ENCODE data around the gene NAT10. TPM values are rescaled to one million over a fixed set of nuclear protein-coding genes. Genes with fewer than 3 reads are reported as not detected.
A peak's percentile ranks its signal among the peaks of the same experiment; 100 is the strongest.

NAT10 gene
- total and polyA plus RNA-seq, 5 experiments from 2014 or later: 25.2 to 92.8 (median 56.7) TPM

DNA sequence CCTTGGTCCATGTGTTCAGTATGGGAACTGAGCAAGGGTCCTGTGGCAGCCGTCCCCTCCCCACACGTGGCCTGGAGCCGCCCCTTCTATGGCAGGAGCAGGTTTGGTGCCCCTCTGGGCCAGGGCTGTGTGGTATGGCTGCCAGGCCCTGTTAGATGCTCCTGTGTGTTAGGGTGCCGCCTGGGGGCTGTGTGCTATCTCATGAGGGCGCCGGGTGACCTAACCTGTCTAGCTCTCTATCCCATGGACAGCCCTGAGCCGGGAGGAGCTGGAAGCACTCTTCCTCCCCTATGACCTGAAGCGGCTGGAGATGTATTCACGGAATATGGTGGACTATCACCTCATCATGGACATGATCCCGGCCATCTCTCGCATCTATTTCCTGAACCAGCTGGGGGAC, 34.7 kb downstream of the NAT10 start:
- H3K4me1 Mint-ChIP-seq: peaks cover 0 to 6% (median 0%) of the 10 kb centered on the region in 4 donors
- no peak overlapping the region for H3K27ac Mint-ChIP-seq
- no peaks in the 10 kb centered on the region for H3K9me3 Mint-ChIP-seq
- POLR2A ChIA-PET: no interaction called here
- H3K4me3 Mint-ChIP-seq: no peak overlapping the region
- H3K36me3 Mint-ChIP-seq: peaks cover 15 to 96% (median 35%) of the 10 kb centered on the region in 3 donors
- DNase-seq (no peak), ATAC-seq (no peak)
- no peaks in the 10 kb centered on the region for H3K27me3 Mint-ChIP-seq

DNA sequence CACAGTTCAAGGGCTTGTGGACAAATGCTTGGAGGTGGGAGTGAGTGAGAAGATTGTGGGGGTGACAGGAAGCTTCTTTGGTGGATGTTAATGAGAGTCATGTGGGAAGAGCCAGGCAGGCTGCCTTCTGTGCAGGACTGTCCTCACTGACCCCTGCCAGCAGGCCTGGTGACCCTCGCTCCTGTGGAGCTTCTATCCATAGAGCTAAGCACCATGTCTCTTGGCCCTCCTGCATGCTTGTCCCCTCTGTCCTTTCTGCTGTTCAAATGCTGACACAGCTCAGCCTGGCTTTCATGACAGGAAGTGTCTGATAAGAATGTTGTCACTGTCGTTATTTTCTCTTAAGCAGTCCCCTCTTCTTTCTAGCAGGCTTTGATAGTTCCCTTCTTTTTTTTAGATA, 37.6 kb downstream of the NAT10 start:
- DNase-seq (no peak), ATAC-seq (no peak)
- no peaks in the 10 kb centered on the region for H3K27me3 Mint-ChIP-seq
- peak overlapping the region in 3 of 10 donors; percentile 8 to 35 (median 14) for H3K27ac Mint-ChIP-seq
- H3K4me3 Mint-ChIP-seq: no peak overlapping the region
- POLR2A ChIA-PET: interaction anchor here (0.5 kb wide), 1 partner anchor 360 kb away, joined by 4 read pairs; no protein-coding TSS in a partner anchor
- H3K9me3 Mint-ChIP-seq: no peaks in the 10 kb centered on the region
- peaks cover 0 to 2% (median under 1%) of the 10 kb centered on the region in 4 donors for H3K4me1 Mint-ChIP-seq
- peaks cover 5 to 97% (median 16%) of the 10 kb centered on the region in 3 donors for H3K36me3 Mint-ChIP-seq

DNA sequence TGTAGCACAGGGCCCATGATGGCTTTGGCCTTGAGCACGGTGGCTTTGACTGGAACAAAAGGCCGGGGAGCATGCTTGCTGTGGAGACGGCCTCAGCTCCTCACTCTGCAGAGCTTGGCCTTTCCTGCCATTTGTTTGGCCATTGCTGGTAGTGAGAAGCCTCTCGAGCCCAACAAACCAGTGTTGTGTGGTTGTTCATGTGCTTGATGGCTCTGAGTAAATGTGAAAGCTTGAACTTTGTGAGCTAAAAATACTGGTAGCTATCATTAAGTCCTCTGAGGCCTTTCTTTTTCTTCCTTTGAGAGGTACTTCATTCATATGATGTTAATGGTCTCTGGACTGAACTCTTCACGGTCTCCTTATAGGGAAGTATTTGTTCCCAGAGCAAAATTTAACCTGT, 39.6 kb downstream of the NAT10 start:
- Mint-ChIP-seq H3K36me3 (peaks cover 0 to 92% (median 18%) of the 10 kb centered on the region in 3 donors), H3K4me3 (no peak overlapping the region), H3K27me3 (no peaks in the 10 kb centered on the region), H3K4me1 (peaks cover 0 to 2% (median 0%) of the 10 kb centered on the region in 4 donors), H3K9me3 (no peaks in the 10 kb centered on the region), H3K27ac (no peak overlapping the region)
- POLR2A ChIA-PET: no interaction called here
- no peak for DNase-seq
- ATAC-seq: no peak

DNA sequence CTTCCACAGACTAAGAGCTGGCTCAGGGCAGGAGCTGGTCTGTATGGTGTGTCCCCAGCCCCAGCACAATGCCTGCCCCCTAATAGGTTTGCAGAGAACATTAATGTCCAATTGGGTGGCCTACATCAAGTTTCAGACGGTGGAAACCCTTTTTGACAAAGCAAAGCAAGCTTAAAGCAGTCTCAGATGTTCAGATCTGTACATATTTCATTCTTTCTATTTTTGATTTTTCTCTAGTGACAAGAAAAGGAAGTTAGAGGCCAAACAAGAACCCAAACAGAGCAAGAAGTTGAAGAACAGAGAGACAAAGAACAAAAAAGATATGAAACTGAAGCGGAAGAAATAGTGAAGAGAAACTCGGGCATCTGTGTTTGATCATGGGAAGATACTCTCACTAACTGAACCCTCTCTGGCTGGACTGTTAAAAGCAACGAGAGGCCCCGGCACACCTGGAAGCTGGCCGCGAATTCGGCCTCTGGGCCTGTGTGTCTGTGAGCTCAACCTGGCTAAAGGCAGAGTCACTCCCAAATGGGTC, 40.5 kb downstream of the NAT10 start:
- peaks cover 0 to 86% (median 16%) of the 10 kb centered on the region in 3 donors for H3K36me3 Mint-ChIP-seq
- POLR2A ChIA-PET: no interaction called here
- H3K4me3 Mint-ChIP-seq: no peak overlapping the region
- peaks cover 0 to 2% (median 0%) of the 10 kb centered on the region in 4 donors for H3K4me1 Mint-ChIP-seq
- H3K9me3 Mint-ChIP-seq: no peaks in the 10 kb centered on the region
- no peak for ATAC-seq
- DNase-seq: no peak
- peak overlapping the region in 2 of 10 donors; percentile 2 to 13 for H3K27ac Mint-ChIP-seq
- H3K27me3 Mint-ChIP-seq: no peaks in the 10 kb centered on the region

DNA sequence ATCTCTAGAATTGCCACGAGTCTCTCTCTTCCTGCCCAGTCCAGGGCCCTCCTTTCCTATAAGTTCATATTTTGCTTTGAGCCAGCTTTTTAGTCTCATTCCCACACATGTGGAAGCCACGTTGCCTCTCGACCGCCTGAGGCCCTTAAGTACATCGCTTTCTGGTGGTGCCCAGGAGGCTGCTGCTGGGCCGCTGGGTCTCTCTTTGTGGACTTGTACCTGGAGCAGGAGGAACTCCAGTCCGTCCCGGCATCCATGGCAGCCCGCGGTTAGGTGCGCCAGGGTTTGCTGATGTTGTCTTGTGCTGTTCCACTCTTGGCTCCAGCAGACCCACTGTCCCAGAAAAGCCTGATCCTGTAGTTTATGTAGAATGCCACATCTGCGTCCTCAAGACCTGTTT, 41.0 kb downstream of the NAT10 start:
- Mint-ChIP-seq H3K27me3 (no peaks in the 10 kb centered on the region), H3K9me3 (no peaks in the 10 kb centered on the region), H3K4me3 (no peak overlapping the region), H3K27ac (peak overlapping the region in 3 of 10 donors; percentile 1 to 57 (median 52)), H3K36me3 (peaks cover 0 to 81% (median 15%) of the 10 kb centered on the region in 3 donors), H3K4me1 (peaks cover 0 to 2% (median 0%) of the 10 kb centered on the region in 4 donors)
- DNase-seq: no peak
- ATAC-seq: no peak
- POLR2A ChIA-PET: no interaction called here

DNA sequence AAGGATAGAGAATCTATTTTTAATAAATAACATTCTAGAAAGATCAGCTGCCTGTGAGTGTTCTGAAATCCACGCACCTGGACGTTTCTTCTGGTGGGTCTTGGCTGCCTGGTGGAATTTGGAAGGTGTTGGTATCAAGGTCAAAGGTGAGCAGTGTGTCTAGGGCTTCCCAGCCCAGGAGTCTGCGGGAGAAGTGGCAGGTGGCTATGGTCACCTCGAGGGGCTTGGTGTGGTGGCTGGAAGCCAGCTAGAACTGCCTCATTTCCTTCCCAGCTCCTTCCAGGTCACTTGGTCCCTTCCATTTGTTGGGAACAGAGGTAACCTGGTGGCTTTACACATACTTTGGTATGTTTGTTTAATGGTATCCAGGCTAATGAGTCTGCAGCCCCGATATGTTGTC, 41.4 kb downstream of the NAT10 start:
- no peaks in the 10 kb centered on the region for H3K9me3 Mint-ChIP-seq
- ATAC-seq (no peak), DNase-seq (no peak)
- POLR2A ChIA-PET: no interaction called here
- peak overlapping the region in 2 of 10 donors; percentile 1 to 57 for H3K27ac Mint-ChIP-seq
- no peaks in the 10 kb centered on the region for H3K27me3 Mint-ChIP-seq
- H3K4me3 Mint-ChIP-seq: no peak overlapping the region
- peaks cover 0 to 77% (median 12%) of the 10 kb centered on the region in 3 donors for H3K36me3 Mint-ChIP-seq
- peaks cover 0 to 2% (median 1%) of the 10 kb centered on the region in 4 donors for H3K4me1 Mint-ChIP-seq

DNA sequence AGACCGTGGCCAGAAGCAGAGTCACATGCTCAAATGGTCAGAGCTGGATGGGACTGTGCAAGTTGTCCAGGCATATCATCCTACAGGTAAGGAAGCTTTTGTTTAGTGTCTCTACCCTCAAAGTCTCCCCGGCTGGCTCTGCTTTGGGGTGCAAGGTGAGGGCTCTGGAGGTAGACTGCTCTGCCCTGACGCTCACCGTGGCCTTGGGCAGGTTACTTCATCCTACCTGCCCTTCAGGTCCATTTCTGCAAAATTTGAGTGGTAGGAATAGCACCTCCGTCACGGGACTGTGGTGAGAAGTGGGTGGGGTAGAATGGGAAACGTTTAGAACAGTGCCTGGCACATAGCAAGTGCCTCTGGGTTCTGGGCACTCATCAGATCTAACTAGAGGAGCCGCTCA, 42.2 kb downstream of the NAT10 start:
- H3K9me3 Mint-ChIP-seq: no peaks in the 10 kb centered on the region
- ATAC-seq (no peak), DNase-seq (peak in 1 of 10 donors; percentile 44)
- H3K27ac Mint-ChIP-seq: no peak overlapping the region
- POLR2A ChIA-PET: no interaction called here
- H3K4me1 Mint-ChIP-seq: peaks cover 2 to 3% (median 3%) of the 10 kb centered on the region in 4 donors
- no peaks in the 10 kb centered on the region for H3K27me3 Mint-ChIP-seq
- H3K36me3 Mint-ChIP-seq: peaks cover 0 to 71% (median 11%) of the 10 kb centered on the region in 3 donors
- no peak overlapping the region for H3K4me3 Mint-ChIP-seq

DNA sequence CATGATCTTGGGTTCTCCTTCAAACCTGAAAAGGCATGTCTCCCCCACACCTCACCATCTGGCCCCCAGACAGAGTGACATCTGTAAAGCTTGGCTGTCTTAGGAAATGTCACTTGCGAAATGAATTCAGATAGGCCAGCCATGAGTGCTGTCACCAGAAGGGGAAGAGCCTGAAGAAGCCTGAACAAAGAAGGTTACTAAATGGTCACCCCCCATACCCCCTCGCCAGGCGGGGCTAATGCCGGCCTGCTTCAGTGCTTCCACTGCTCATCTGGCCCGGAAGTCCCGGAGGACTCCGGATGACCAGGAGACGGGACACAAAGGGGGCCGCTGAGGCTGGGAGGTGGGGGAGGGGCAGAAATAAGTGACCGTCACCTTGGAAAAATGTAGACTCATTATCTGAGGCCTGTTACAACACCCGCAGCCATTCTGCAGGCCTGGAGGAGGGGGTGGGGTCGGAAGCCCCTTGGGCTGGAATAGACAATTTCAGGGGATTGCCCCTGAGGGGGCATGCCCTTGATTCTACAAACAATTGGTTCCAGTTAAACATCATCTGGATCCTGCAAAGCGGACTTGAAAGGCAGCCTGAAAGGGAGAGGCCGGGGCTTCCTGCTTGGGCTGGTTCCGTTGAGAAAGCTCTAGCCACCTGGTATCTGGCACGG, 43.2 kb downstream of the NAT10 start:
- POLR2A ChIA-PET: no interaction called here
- H3K4me3 Mint-ChIP-seq: no peak overlapping the region
- ATAC-seq (no peak), DNase-seq (peak in 1 of 10 donors; percentile 24)
- H3K36me3 Mint-ChIP-seq: peaks cover 0 to 63% (median 6%) of the 10 kb centered on the region in 3 donors
- H3K9me3 Mint-ChIP-seq: no peaks in the 10 kb centered on the region
- H3K27ac Mint-ChIP-seq: peak overlapping the region in 1 of 10 donors; percentile 38
- no peaks in the 10 kb centered on the region for H3K27me3 Mint-ChIP-seq
- peaks cover 8 to 13% (median 12%) of the 10 kb centered on the region in 4 donors for H3K4me1 Mint-ChIP-seq

DNA sequence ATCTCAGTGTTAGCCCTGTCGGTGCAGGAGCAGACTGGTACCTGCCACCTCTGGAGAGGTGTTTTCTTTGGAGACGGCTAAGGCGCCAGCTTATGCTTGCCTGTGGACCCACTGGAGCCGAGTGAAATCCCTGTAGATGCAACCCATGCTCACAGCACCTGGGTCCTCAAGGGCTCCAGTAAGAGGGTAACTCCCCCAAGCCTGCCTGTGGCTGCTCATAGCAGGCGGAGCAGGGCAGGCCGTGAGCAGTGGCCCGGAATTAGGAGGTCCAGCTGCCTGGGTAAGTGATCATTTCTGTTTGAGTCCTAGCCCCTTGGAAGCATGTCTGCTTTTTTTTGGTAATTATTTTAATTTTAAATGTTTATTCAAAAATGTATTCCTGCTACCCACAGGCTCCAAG, 43.8 kb downstream of the NAT10 start:
- H3K4me3 Mint-ChIP-seq: no peak overlapping the region
- H3K27me3 Mint-ChIP-seq: no peaks in the 10 kb centered on the region
- no peak overlapping the region for H3K27ac Mint-ChIP-seq
- DNase-seq (peak in 1 of 10 donors; percentile 32), ATAC-seq (no peak)
- POLR2A ChIA-PET: no interaction called here
- H3K4me1 Mint-ChIP-seq: peaks cover 11 to 17% (median 14%) of the 10 kb centered on the region in 4 donors
- peaks cover 0 to 58% (median 4%) of the 10 kb centered on the region in 3 donors for H3K36me3 Mint-ChIP-seq
- no peaks in the 10 kb centered on the region for H3K9me3 Mint-ChIP-seq

DNA sequence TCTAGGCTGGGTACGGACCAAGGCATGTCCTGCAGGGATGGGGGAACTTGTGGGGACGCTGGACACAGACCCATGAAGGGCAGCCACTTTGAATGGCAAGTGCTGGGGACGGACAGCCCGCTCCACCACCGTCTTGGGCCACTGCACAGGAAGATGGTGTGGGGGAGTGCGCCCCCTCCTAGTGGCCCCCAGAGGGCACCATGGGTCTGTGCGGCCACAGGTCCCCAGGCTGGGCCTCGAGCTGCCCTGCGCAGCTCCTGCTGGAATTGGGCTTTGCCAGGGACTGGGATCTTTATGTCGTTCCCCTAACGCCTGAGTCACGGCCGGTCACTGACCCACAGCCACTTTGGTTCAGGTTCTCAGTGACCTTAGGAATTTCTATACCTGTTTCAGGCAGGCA, 44.4 kb downstream of the NAT10 start:
- Mint-ChIP-seq H3K27ac (no peak overlapping the region), H3K4me1 (peaks cover 11 to 22% (median 14%) of the 10 kb centered on the region in 4 donors), H3K9me3 (no peaks in the 10 kb centered on the region), H3K4me3 (no peak overlapping the region), H3K36me3 (peaks cover 0 to 53% (median 4%) of the 10 kb centered on the region in 3 donors), H3K27me3 (no peaks in the 10 kb centered on the region)
- DNase-seq: peak in 1 of 10 donors; percentile 49
- no peak for ATAC-seq
- POLR2A ChIA-PET: no interaction called here

DNA sequence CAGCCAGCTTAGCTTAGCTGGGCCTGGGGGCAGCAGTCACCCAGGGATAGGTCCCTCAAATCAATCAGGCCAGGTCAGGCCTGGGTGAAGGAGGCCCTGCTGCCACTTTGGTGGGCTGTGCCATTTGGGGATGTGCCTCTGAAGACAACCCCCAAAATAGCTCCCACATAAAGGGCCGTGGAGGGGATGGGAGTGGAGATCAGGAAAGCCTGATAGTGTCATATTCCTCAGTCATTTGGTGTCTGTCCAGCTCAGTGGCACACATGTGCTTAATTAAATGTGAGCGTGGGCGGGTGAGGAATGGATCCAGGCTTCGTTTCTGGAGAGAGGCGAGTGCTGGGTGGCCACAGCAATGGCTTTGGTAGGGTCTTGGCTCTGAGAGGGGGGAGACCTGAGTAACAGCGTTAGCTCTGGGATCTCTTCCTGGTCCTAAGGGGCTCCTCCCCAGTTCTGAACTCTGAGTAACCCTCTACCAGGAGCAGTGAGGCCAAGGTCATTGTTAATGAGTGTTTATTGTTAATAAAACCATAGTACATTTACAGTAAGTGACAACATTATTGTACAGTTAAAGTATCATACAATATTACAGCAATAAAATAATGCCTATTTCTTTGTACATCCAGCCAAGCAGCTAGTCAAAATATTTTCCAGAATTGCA, 45.2 kb downstream of the NAT10 start:
- H3K36me3 Mint-ChIP-seq: peaks cover 0 to 45% (median 4%) of the 10 kb centered on the region in 3 donors
- no peaks in the 10 kb centered on the region for H3K27me3 Mint-ChIP-seq
- POLR2A ChIA-PET: no interaction called here
- peak overlapping the region in 1 of 10 donors; percentile 49 for H3K27ac Mint-ChIP-seq
- peaks cover 11 to 20% (median 14%) of the 10 kb centered on the region in 4 donors for H3K4me1 Mint-ChIP-seq
- no peak overlapping the region for H3K4me3 Mint-ChIP-seq
- DNase-seq (peak in 1 of 10 donors; percentile 42), ATAC-seq (no peak)
- no peaks in the 10 kb centered on the region for H3K9me3 Mint-ChIP-seq

DNA sequence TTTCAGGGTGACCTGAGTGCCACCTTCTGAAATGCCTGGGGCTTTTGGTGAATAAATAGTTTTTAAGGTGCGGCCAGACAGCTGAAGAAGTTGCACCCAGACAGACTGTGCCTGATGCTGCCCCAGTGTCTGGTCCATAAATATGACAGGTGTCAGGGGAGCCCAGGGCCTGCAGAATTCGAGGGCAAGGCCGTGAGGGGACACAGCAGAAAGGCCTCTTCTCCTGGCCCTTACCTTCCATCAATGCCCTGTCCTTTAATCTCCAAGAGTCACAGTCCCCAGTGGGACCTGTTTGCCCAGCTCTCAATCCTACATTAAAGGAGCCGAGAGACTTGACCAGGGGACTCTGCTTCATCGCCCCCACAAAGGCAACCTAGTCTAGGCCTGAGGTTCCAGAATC, 45.7 kb downstream of the NAT10 start:
- H3K27me3 Mint-ChIP-seq: no peaks in the 10 kb centered on the region
- ATAC-seq: no peak
- peak overlapping the region in 2 of 10 donors; percentile 72 to 91 for H3K27ac Mint-ChIP-seq
- H3K9me3 Mint-ChIP-seq: no peaks in the 10 kb centered on the region
- peaks cover 0 to 40% (median 4%) of the 10 kb centered on the region in 3 donors for H3K36me3 Mint-ChIP-seq
- POLR2A ChIA-PET: no interaction called here
- H3K4me3 Mint-ChIP-seq: no peak overlapping the region
- DNase-seq: peak in 1 of 10 donors; percentile 51
- H3K4me1 Mint-ChIP-seq: peaks cover 11 to 20% (median 14%) of the 10 kb centered on the region in 4 donors
